Natural killer cell (primary cell): Measurements from ENCODE around the gene IL1RAP. TPM values are rescaled to one million over a fixed set of nuclear protein-coding genes. Genes with fewer than 3 reads are reported as not detected.
A peak's percentile ranks its signal among the peaks of the same experiment; 100 is the strongest.

Source experiments
- ATAC-seq, 3 donors: fragments of 150-1000 bp in 2 of 3; fragments of 200-7000 bp in 1 of 3; cut with Tn5 transposase; 1 replicate in 1 of 3; 2 replicates in 2 of 3; pipeline ENCODE4 v1.10.0; 2021; ENCODE audit warnings: mild to moderate bottlenecking in 2 of 3, moderate library complexity in 2 of 3
- DNase-seq, 2 donors: peaks; one replicate each; pipeline versions ENCODE4 v3.0.0 to v3.0.0-alpha.2; 2013 to 2021; ENCODE audit warnings: mixed read lengths in 1 of 2
- H3K27ac ChIP-seq: one replicate; pipeline ENCODE4 v1.5.1; 2013; ENCODE audit warnings: mild to moderate bottlenecking, low read length
- H3K27me3 ChIP-seq: one replicate; pipeline ENCODE4 v1.6.1; 2013; ENCODE audit warnings: low read length; ENCODE audit not compliant: control insufficient read depth, insufficient read depth
- H3K36me3 ChIP-seq: one replicate; pipeline ENCODE4 v1.6.1; 2013; ENCODE audit warnings: low read length; ENCODE audit not compliant: control insufficient read depth, insufficient read depth
- H3K4me1 ChIP-seq: one replicate; pipeline ENCODE4 v1.6.1; 2013; ENCODE audit warnings: low read length; ENCODE audit not compliant: control insufficient read depth, insufficient read depth
- H3K4me3 ChIP-seq: one replicate; pipeline ENCODE4 v1.5.1; 2013; ENCODE audit warnings: low read length
- H3K9me3 ChIP-seq: one replicate; pipeline ENCODE4 v1.6.1; 2013; ENCODE audit warnings: low read length; ENCODE audit not compliant: control insufficient read depth, insufficient read depth
- H3K27ac Mint-ChIP-seq, 2 donors: one replicate each; pipeline ENCODE4 v1.8.0; 2022; ENCODE audit warnings: mild to moderate bottlenecking in 2 of 2, mixed read lengths in 2 of 2, moderate library complexity in 1 of 2
- H3K27me3 Mint-ChIP-seq, 2 donors: one replicate each; pipeline ENCODE4 v1.8.0; 2022; ENCODE audit warnings: low read depth in 2 of 2, mixed read lengths in 2 of 2
- H3K36me3 Mint-ChIP-seq: one replicate; pipeline ENCODE4 v1.8.0; 2022; ENCODE audit warnings: mixed read lengths
- H3K4me1 Mint-ChIP-seq, 2 donors: one replicate each; pipeline ENCODE4 v1.8.0; 2022; ENCODE audit warnings: mixed read lengths in 2 of 2
- H3K4me3 Mint-ChIP-seq: one replicate; pipeline ENCODE4 v1.8.0; 2022; ENCODE audit warnings: mild to moderate bottlenecking, moderate library complexity, mixed read lengths
- H3K9me3 Mint-ChIP-seq, 2 donors: one replicate each; pipeline ENCODE4 v1.8.0; 2022; ENCODE audit warnings: mixed read lengths in 2 of 2
- CTCF ChIP-seq: fragments of 200-600 bp; IDR thresholded peaks from one replicate; pipeline ENCODE4 v1.8.0; 2022; ENCODE audit warnings: antibody characterized with exemption
- WGBS: methylation state at CpG from one replicate; pipeline ENCODE4 v1.1.7; 2013; ENCODE audit warnings: missing lambda C conversion rate; ENCODE audit not compliant: insufficient coverage; 5-methylcytosine and 5-hydroxymethylcytosine counted together
- intact Hi-C: fragments of 100-400 bp; cut with micrococcal nuclease; formaldehyde crosslinking; loops from one replicate; pipeline ENCODE4 v1.14.2; 2022
- total RNA-seq, 4 donors: library from RNA; stranded (reverse); fragments of 120-200 nt in 1 of 4; gene quantifications; one replicate each; pipeline versions ENCODE4 v1.2.3 to v1.2.4, GENCODE V29; 2013 to 2022

IL1RAP gene
- total RNA-seq, 3 donors from 2014 or later (not counting 1 experiment from before 2014, with no cell fraction given) = 11.4 to 19.8 (median 15.1) TPM

- peaks cover 0 to 2% of the 10 kb centered on the region in 2 donors for H3K9me3 Mint-ChIP-seq
- no peaks in the 10 kb centered on the region for H3K9me3 ChIP-seq
- no peaks in the 10 kb centered on the region for H3K27me3 Mint-ChIP-seq
- H3K27ac ChIP-seq = no peak overlapping the region
- intact Hi-C loops = no loop called here
- H3K36me3 ChIP-seq = no peaks in the 10 kb centered on the region
- 82% methylated on average over 1 of the region's 1 CpG for WGBS
- no peaks in the 10 kb centered on the region for H3K36me3 Mint-ChIP-seq
- no peak overlapping the region for H3K4me3 Mint-ChIP-seq
- peaks cover 0 to 9% of the 10 kb centered on the region in 2 donors for H3K4me1 Mint-ChIP-seq
- no peak overlapping the region for H3K27ac Mint-ChIP-seq
- DNase-seq (no peak), ATAC-seq (no peak)
- TF ChIP-seq CTCF = no peak
- no peaks in the 10 kb centered on the region for H3K27me3 ChIP-seq
- no peak overlapping the region for H3K4me3 ChIP-seq
- no peaks in the 10 kb centered on the region for H3K4me1 ChIP-seq
These were observed 83.4 kb downstream of the IL1RAP start for GRCh38 chr3:190597291-190597690.

- no peak overlapping the region for H3K27ac ChIP-seq
- intact Hi-C loops = no loop called here
- H3K9me3 ChIP-seq = no peaks in the 10 kb centered on the region
- no peaks in the 10 kb centered on the region for H3K27me3 ChIP-seq
- no peak for ATAC-seq
- no peak overlapping the region for H3K4me3 Mint-ChIP-seq
- 98% methylated on average over 5 of the region's 5 CpGs for WGBS
- H3K9me3 Mint-ChIP-seq = peaks cover 0 to 3% of the 10 kb centered on the region in 2 donors
- no peak for DNase-seq
- no peak overlapping the region for H3K4me3 ChIP-seq
- H3K27me3 Mint-ChIP-seq = no peaks in the 10 kb centered on the region
- no peaks in the 10 kb centered on the region for H3K4me1 ChIP-seq
- H3K27ac Mint-ChIP-seq = no peak overlapping the region
- TF ChIP-seq CTCF = no peak
- peaks cover 15% of the 10 kb centered on the region for H3K36me3 Mint-ChIP-seq
- H3K4me1 Mint-ChIP-seq = peaks cover 10 to 13% of the 10 kb centered on the region in 2 donors
- peaks cover 9% of the 10 kb centered on the region for H3K36me3 ChIP-seq
These were observed 87.7 kb downstream of the IL1RAP start for GRCh38 chr3:190601622-190602021.

DNA sequence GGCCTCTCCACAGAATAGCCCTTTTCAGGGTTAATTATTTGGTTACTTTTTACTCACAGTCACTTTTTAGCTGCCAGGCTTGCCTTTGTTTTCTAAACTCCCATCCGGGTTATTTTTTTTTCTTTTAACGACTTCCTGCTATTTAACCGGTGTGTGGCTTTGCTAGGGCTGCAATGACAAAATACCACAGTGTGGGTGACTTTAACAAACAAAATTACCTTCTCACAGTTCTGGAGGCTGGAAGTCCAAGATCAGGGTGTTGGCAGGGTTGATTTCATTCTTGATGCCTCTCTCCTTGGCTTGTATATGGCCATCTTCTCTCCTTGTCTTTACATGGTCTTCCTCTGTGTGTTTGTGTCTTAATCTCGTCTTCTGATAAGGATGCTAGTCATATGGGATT is 91.5 kb downstream of the IL1RAP start:
- Mint-ChIP-seq H3K27ac (peak overlapping the region; percentile 12 to 34), H3K4me3 (no peak overlapping the region)

More for the DNA sequence above, 91.5 kb downstream of the IL1RAP start:
- H3K4me3 ChIP-seq = no peak overlapping the region
- DNase-seq = no peak
- no peaks in the 10 kb centered on the region for H3K4me1 ChIP-seq
- H3K9me3 ChIP-seq = no peaks in the 10 kb centered on the region
- peaks cover 9% of the 10 kb centered on the region for H3K36me3 ChIP-seq
- peaks cover 22% of the 10 kb centered on the region for H3K36me3 Mint-ChIP-seq
- H3K27ac ChIP-seq = no peak overlapping the region
- H3K27me3 ChIP-seq = no peaks in the 10 kb centered on the region
- WGBS = 47% methylated on average over 3 of the region's 4 CpGs
- no peak for TF ChIP-seq CTCF
- peaks cover 0 to 3% of the 10 kb centered on the region in 2 donors for H3K9me3 Mint-ChIP-seq
- intact Hi-C loops = no loop called here
- H3K4me1 Mint-ChIP-seq = peaks cover 10 to 13% of the 10 kb centered on the region in 2 donors
- no peaks in the 10 kb centered on the region for H3K27me3 Mint-ChIP-seq
- ATAC-seq = peak in 1 of 3 donors; percentile 35
